A549 treated with Hydrocortisone at 1 μM for 4 hours (cell line): ENCODE data around the gene FGF14. TPM values are rescaled to one million over a fixed set of nuclear protein-coding genes. Genes with fewer than 3 reads are reported as not detected.

ENCODE experiments used
- total RNA-seq: library from RNA; stranded (reverse); fragments of 200-300 nt; extraction: Qiagen RNA extraction; gene quantifications from 5 replicates; pipeline ENCODE4 v1.2.3, GENCODE V29; 2022

Gene FGF14
- not detected in 5 replicates for total RNA-seq

GRCh38 chr13:102401766-102402165 lies at the start of gene FGF14:
Gene FGF14 (minus strand): TSS chr13:102402048.

Other genes with a start within 250 kb of the FGF14 start
- 13.5 to 18.3 TPM (median 15.0 TPM) in 5 replicates for gene TPP2, start 194.9 kb upstream of the FGF14 start, total RNA-seq